Endodermal cell (in vitro differentiated cells): ENCODE results near the gene GTF2H1. TPM values are rescaled to one million over a fixed set of nuclear protein-coding genes. Genes with fewer than 3 reads are reported as not detected.

ENCODE experiments used
- DNase-seq: peaks from one replicate; pipeline ENCODE4 v3.0.0-alpha.2; 2017
- H3K27ac ChIP-seq: 2 replicates; pipeline ENCODE4 v1.5.1; 2013; ENCODE audit warnings: mild to moderate bottlenecking, low read depth, low read length, moderate library complexity
- H3K27me3 ChIP-seq: 2 replicates; pipeline ENCODE4 v1.6.1; 2013; ENCODE audit warnings: mild to moderate bottlenecking, low read length, moderate library complexity; ENCODE audit not compliant: insufficient read depth, control insufficient read depth, poor library complexity, severe bottlenecking
- H3K36me3 ChIP-seq: 2 replicates; pipeline ENCODE4 v1.7.0; 2013; ENCODE audit warnings: mild to moderate bottlenecking, low read length, moderate library complexity; ENCODE audit not compliant: control insufficient read depth, insufficient read depth
- H3K4me1 ChIP-seq: one replicate; pipeline ENCODE4 v1.7.0; 2013; ENCODE audit warnings: low read length; ENCODE audit not compliant: control insufficient read depth, insufficient read depth
- H3K4me3 ChIP-seq: 2 replicates; pipeline ENCODE4 v1.5.1; 2013; ENCODE audit warnings: mild to moderate bottlenecking, low read length, moderate library complexity
- H3K9ac ChIP-seq: 2 replicates; pipeline ENCODE4 v1.6.1; 2013; ENCODE audit warnings: mild to moderate bottlenecking, low read length, moderate library complexity; ENCODE audit not compliant: poor library complexity, severe bottlenecking; ENCODE audit errors: extremely low read depth
- H3K9me3 ChIP-seq: 2 replicates; pipeline ENCODE4 v1.6.1; 2013; ENCODE audit warnings: mild to moderate bottlenecking, low read length, moderate library complexity; ENCODE audit not compliant: control insufficient read depth
- H3K27ac Mint-ChIP-seq: 2 replicates; pipeline ENCODE4 v1.8.0; 2020; ENCODE audit warnings: mixed read lengths
- H3K27me3 Mint-ChIP-seq: 2 replicates; pipeline ENCODE4 v1.8.0; 2021; ENCODE audit warnings: mild to moderate bottlenecking, mixed read lengths; ENCODE audit not compliant: insufficient read depth
- H3K36me3 Mint-ChIP-seq: 2 replicates; pipeline ENCODE4 v1.8.0; 2020; ENCODE audit warnings: low read depth, mixed read lengths
- H3K4me1 Mint-ChIP-seq: 2 replicates; pipeline ENCODE4 v1.8.0; 2020; ENCODE audit warnings: mixed read lengths
- H3K4me3 Mint-ChIP-seq: 2 replicates; pipeline ENCODE4 v1.8.0; 2020; ENCODE audit warnings: mild to moderate bottlenecking, moderate library complexity, mixed read lengths
- H3K9me3 Mint-ChIP-seq: 2 replicates; pipeline ENCODE4 v1.8.0; 2020; ENCODE audit warnings: mild to moderate bottlenecking, mixed read lengths
- CTCF ChIP-seq: fragments of 200-600 bp; sonication (generic); conservative IDR thresholded peaks from 2 replicates; pipeline ENCODE4 v1.5.0; 2021; ENCODE audit warnings: antibody characterized with exemption, mild to moderate bottlenecking
- WGBS, 2 experiments: methylation state at CpG; one replicate each; pipeline versions ENCODE4 v1.1.5 to v1.1.7; 2013; ENCODE audit warnings: missing lambda C conversion rate in 2 of 2, mixed read lengths in 1 of 2; ENCODE audit not compliant: insufficient coverage in 1 of 2, insufficient read length in 1 of 2; 5-methylcytosine and 5-hydroxymethylcytosine counted together
- total RNA-seq, 2 donors: library from RNA; stranded (reverse); fragmentation: NEBNext Ultra II Directional in 1 of 2; extraction: Animal tissue kit (Norgen Biotek cat#: 25700) in 1 of 2; gene quantifications; 2 replicates in 1 of 2; 3 replicates in 1 of 2; pipeline ENCODE4 v1.2.1, GENCODE V29; 2021

The GTF2H1 gene
- total RNA-seq, 2 donors from 2014 or later: 25.7 to 31.5 TPM

- H3K27me3 ChIP-seq: no peaks in the 10 kb centered on the region
- H3K27ac ChIP-seq: no peak overlapping the region
- Mint-ChIP-seq H3K27me3 (no peaks in the 10 kb centered on the region), H3K36me3 (peaks cover 32% of the 10 kb centered on the region), H3K9me3 (no peaks in the 10 kb centered on the region), H3K27ac (peak overlapping the region; percentile 79), H3K4me3 (no peak overlapping the region), H3K4me1 (peaks cover 46% of the 10 kb centered on the region)
- no peaks in the 10 kb centered on the region for H3K9me3 ChIP-seq
- H3K4me1 ChIP-seq: peaks cover 2% of the 10 kb centered on the region
- no peak for DNase-seq
- H3K4me3 ChIP-seq: peak overlapping the region; percentile 41
- peak overlapping the region; percentile 13 for H3K9ac ChIP-seq
- H3K36me3 ChIP-seq: peaks cover 32% of the 10 kb centered on the region
- no peak for TF ChIP-seq CTCF
- 88 to 94% methylated on average over 4 to 8 of the region's 9 CpGs for WGBS, 2 experiments
Observed at GRCh38 chr11:18314784-18315523, 7.4 kb upstream of the GTF2H1 start.

GRCh38 chr11:18315893-18316292 lies 6.5 kb upstream of the GTF2H1 start:
- Mint-ChIP-seq H3K9me3 (no peaks in the 10 kb centered on the region), H3K4me3 (no peak overlapping the region), H3K27ac (no peak overlapping the region), H3K4me1 (peaks cover 47% of the 10 kb centered on the region), H3K27me3 (no peaks in the 10 kb centered on the region), H3K36me3 (peaks cover 28% of the 10 kb centered on the region)
- 100% methylated on average over 2 of the region's 2 CpGs; no CpG with 5 or more reads in 1 of the 2 experiments for WGBS, 2 experiments
- Histone ChIP-seq H3K27ac (no peak overlapping the region), H3K9me3 (no peaks in the 10 kb centered on the region), H3K9ac (no peak overlapping the region), H3K27me3 (no peaks in the 10 kb centered on the region), H3K36me3 (peaks cover 23% of the 10 kb centered on the region), H3K4me1 (peaks cover 2% of the 10 kb centered on the region), H3K4me3 (no peak overlapping the region)
- no peak for DNase-seq
- TF ChIP-seq CTCF: no peak

DNA sequence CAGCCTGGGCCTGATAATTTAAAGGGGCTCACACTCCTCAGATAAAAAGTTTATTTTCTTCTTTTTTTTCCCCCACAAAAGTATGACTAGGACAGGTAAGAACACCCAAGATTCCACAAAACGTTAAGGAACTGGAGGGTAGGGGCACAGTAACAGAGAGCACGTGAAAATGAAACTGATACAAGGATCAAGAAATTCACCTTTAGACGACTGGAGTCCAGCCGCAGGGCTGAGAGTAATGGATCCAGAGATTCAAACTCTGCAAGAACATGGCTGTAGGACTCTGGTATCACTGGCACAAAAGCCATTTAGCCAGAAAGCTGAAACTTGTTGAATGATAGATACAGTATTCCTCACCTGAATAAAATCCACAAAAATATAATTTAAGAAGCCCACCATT lies 4.8 kb upstream of the GTF2H1 start:
- Mint-ChIP-seq H3K27ac (peak overlapping the region; percentile 57), H3K9me3 (no peaks in the 10 kb centered on the region), H3K4me3 (no peak overlapping the region), H3K4me1 (peaks cover 45% of the 10 kb centered on the region), H3K36me3 (peaks cover 22% of the 10 kb centered on the region), H3K27me3 (no peaks in the 10 kb centered on the region)
- Histone ChIP-seq H3K27me3 (no peaks in the 10 kb centered on the region), H3K4me1 (peaks cover 2% of the 10 kb centered on the region), H3K36me3 (peaks cover 10% of the 10 kb centered on the region), H3K9ac (no peak overlapping the region), H3K4me3 (peak overlapping the region; percentile 99), H3K9me3 (no peaks in the 10 kb centered on the region), H3K27ac (no peak overlapping the region)
- no peak for TF ChIP-seq CTCF
- no peak for DNase-seq
- WGBS, 2 experiments: 92 to 97% methylated on average over 4 of the region's 4 CpGs
